ENCODE results near the gene GLB1L. TPM values are rescaled to one million over a fixed set of nuclear protein-coding genes. Genes with fewer than 3 reads are reported as not detected.

Gene GLB1L
- total RNA-seq (1 to 10 TPM; 1.5 to 2.5 TPM), polyA plus RNA-seq (under 1 TPM; 0.26 to 0.68 TPM)

DNA sequence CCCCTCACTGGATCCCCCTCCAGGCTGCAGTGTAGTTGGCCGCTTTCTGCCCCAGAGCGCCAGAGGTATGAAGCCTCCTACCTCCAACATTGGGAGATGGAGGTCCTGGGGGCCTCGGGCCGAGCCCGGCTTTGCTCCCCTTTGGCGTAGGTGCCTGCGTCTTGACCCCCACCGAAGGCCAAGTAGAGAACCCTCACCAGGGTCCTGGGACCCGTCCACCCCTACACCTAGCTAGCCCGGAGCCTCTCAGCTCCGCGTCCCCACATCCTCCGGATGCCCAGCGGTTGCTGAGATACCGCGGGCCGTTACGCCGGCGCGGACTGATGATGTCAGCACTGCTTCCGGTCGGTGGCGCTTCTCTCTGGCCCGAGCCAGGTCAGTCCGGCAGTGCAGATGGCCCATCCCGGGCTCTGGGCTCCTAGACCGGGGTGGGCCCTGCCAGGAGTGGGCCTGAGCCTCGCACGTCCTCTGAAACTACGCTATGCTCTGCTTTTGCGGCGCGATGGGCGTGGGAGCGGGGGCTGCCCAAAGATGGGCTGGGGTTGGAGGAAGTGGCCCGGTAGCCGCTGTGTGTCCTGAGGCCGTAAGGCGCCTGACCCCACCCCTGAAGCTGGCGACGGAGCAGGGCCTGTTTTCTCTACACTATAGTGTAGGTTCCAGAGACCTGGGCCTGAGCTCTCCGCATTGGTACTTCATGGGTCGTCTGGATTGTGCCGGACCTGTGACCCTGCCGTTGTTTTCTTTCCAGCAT lies at the start of gene GLB1L, which contains the start of gene STK16:
Gene GLB1L (minus strand): TSS at position 297 of the 751 bp plus-strand sequence. CDS start 1,871 bp downstream, outside the sequence.
Gene STK16 (plus strand): TSS at position 332 of the 751 bp plus-strand sequence. CDS start 521 bp downstream, outside the sequence.
- intact Hi-C loops (cut with micrococcal nuclease), result loop anchor here (1.0 kb wide), 3 partner anchors 8 to 67 kb away; partner anchors contain the start of genes ANKZF1, ATG9A, RETREG2 and TUBA4A
- no peaks in the 10 kb centered on the region for H3K27me3 Mint-ChIP-seq
- no peaks in the 10 kb centered on the region for H3K27me3 ChIP-seq (ENCODE audit: insufficient read depth, low read length)
- H3K27ac ChIP-seq (ENCODE audit: low read depth, low read length), result peak within 1 kb of the TSS; percentile 94
- H3K9me3 Mint-ChIP-seq, result no peaks in the 10 kb centered on the region
- H3K4me1 Mint-ChIP-seq, result peaks cover 39 to 80% (median 56%) of the 10 kb centered on the region in 4 donors
- peaks cover 59% of the 10 kb centered on the region for H3K4me1 ChIP-seq (ENCODE audit: insufficient read depth, low read length)
- peaks cover 24 to 29% of the 10 kb centered on the region in 2 donors for H3K36me3 Mint-ChIP-seq
- H3K27ac Mint-ChIP-seq, result peak within 1 kb of the TSS; percentile 96 to 99 (median 99)
- peak within 1 kb of the TSS; percentile 85 to 99 (median 94) for H3K4me3 Mint-ChIP-seq
- ChIA-PET POLR2A (ENCODE audit: partially characterized antibody) (interaction anchor here (0.6 to 12.0 kb wide), 18 partner anchors 9 to 574 kb away, joined by 3 to 684 read pairs (median 4); partner anchors contain the start of genes ABCB6, ANKZF1, ATG9A and CNPPD1), CTCF (ENCODE audit: partially characterized antibody) (interaction anchor here (0.6 to 12.8 kb wide), 19 partner anchors 8 to 86 kb away, joined by 3 to 150 read pairs (median 4); partner anchors contain the start of genes ABCB6, ANKZF1, ATG9A and DNAJB2)
- DNase-seq, result peak; percentile 85 to 88 (median 86)
- H3K4me3 ChIP-seq (ENCODE audit: low read length in 2 of 2), result peak within 1 kb of the TSS; percentile 45 to 97
- H3K36me3 ChIP-seq (ENCODE audit: insufficient read depth, low read length), result peaks cover 5% of the 10 kb centered on the region
- no peaks in the 10 kb centered on the region for H3K9me3 ChIP-seq (ENCODE audit: control insufficient read depth in 1 of 2, low read length in 2 of 2)

GRCh38 chr2:219294356-219295351 lies 49.4 kb upstream of the GLB1L start:
- Histone ChIP-seq H3K36me3 (ENCODE audit: insufficient read depth, low read length) (no peaks in the 10 kb centered on the region), H3K27ac (ENCODE audit: low read depth, low read length) (peak overlapping the region; percentile 33), H3K4me3 (ENCODE audit: low read length in 2 of 2) (peak overlapping the region; percentile 11 to 17), H3K27me3 (ENCODE audit: insufficient read depth, low read length) (no peaks in the 10 kb centered on the region), H3K9me3 (ENCODE audit: control insufficient read depth in 1 of 2, low read length in 2 of 2) (no peaks in the 10 kb centered on the region), H3K4me1 (ENCODE audit: insufficient read depth, low read length) (peaks cover 12% of the 10 kb centered on the region)
- Mint-ChIP-seq H3K27ac (peak overlapping the region; percentile 70 to 94 (median 88)), H3K27me3 (peaks cover 4 to 6% of the 10 kb centered on the region in 2 donors), H3K36me3 (no peaks in the 10 kb centered on the region), H3K4me1 (peaks cover 6 to 21% (median 11%) of the 10 kb centered on the region in 4 donors), H3K4me3 (peak overlapping the region; percentile 59 to 84 (median 78)), H3K9me3 (peaks cover 0 to 3% (median 0%) of the 10 kb centered on the region in 8 donors)
- intact Hi-C loops (cut with micrococcal nuclease), result loop anchor here (1.0 to 5.0 kb wide), 7 partner anchors 15 to 134 kb away; partner anchors contain the start of genes ANKZF1, ATG9A, CNPPD1 and DNAJB2
- peak; percentile 84 to 91 (median 88) for DNase-seq
- CTCF ChIA-PET (ENCODE audit: partially characterized antibody), result interaction anchor here (0.6 to 6.6 kb wide), 59 partner anchors 9 to 415 kb away, joined by 3 to 208 read pairs (median 4); partner anchors contain the start of genes ANKZF1, CNPPD1, DNAJB2 and DNPEP
- POLR2A ChIA-PET (ENCODE audit: partially characterized antibody), result interaction anchor here (0.6 to 8.6 kb wide), 21 partner anchors 8 to 414 kb away, joined by 3 to 119 read pairs (median 6); partner anchors contain the start of genes ABCB6, ANKZF1, ATG9A and CNPPD1

GRCh38 chr2:219293736-219294231 lies 48.5 kb upstream of the GLB1L start:
- Histone ChIP-seq H3K9me3 (ENCODE audit: control insufficient read depth in 1 of 2, low read length in 2 of 2) (no peaks in the 10 kb centered on the region), H3K36me3 (ENCODE audit: insufficient read depth, low read length) (no peaks in the 10 kb centered on the region), H3K27ac (ENCODE audit: low read depth, low read length) (no peak overlapping the region), H3K4me1 (ENCODE audit: insufficient read depth, low read length) (peaks cover 12% of the 10 kb centered on the region), H3K4me3 (ENCODE audit: low read length in 2 of 2) (no peak overlapping the region), H3K27me3 (ENCODE audit: insufficient read depth, low read length) (no peaks in the 10 kb centered on the region)
- H3K27ac Mint-ChIP-seq, result peak overlapping the region in 5 of 7 donors; percentile 62 to 94 (median 87)
- CTCF ChIA-PET (ENCODE audit: partially characterized antibody), result interaction anchor here (0.6 to 6.6 kb wide), 16 partner anchors 8 to 236 kb away, joined by 3 to 208 read pairs (median 16); partner anchors contain the start of genes CNPPD1, DNAJB2, GLB1L and NHEJ1
- H3K9me3 Mint-ChIP-seq, result peaks cover 0 to 3% (median 0%) of the 10 kb centered on the region in 8 donors
- peaks cover 0 to 2% of the 10 kb centered on the region in 2 donors for H3K27me3 Mint-ChIP-seq
- no peaks in the 10 kb centered on the region for H3K36me3 Mint-ChIP-seq
- H3K4me1 Mint-ChIP-seq, result peaks cover 6 to 19% (median 10%) of the 10 kb centered on the region in 4 donors
- peak overlapping the region in 5 of 8 donors; percentile 51 to 84 (median 71) for H3K4me3 Mint-ChIP-seq
- no peak for DNase-seq
- intact Hi-C loops (cut with micrococcal nuclease), result loop anchor here (1.0 to 2.0 kb wide), 3 partner anchors 82 to 133 kb away; partner anchors contain the start of genes CNPPD1 and NHEJ1
- POLR2A ChIA-PET (ENCODE audit: partially characterized antibody), result interaction anchor here (0.6 to 8.6 kb wide), 6 partner anchors 10 to 87 kb away, joined by 3 to 119 read pairs (median 34); partner anchors contain the start of genes ANKZF1, ATG9A, DNAJB2 and TUBA4A

DNA sequence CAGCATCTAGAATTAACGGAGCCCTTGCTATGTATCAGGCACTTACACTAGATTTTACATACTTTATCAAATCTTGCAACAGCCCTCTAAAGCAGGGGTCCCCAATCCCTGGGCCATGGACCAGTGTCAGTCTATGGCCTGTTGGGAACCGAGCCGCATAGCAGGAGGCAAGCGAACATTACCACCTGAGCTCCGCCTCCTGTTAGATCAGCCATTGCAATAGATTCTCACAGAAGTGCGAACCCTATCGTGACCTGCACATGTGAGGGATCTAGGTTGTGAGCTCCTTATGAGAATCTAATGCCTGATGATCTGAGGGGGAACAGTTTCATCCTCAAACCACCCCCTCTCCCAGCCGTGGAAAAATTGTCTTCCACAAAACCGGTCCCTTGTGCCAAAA lies 47.4 kb upstream of the GLB1L start:
- Histone ChIP-seq H3K4me3 (ENCODE audit: low read length in 2 of 2) (no peak overlapping the region), H3K9me3 (ENCODE audit: control insufficient read depth in 1 of 2, low read length in 2 of 2) (no peaks in the 10 kb centered on the region), H3K27ac (ENCODE audit: low read depth, low read length) (no peak overlapping the region), H3K27me3 (ENCODE audit: insufficient read depth, low read length) (no peaks in the 10 kb centered on the region), H3K36me3 (ENCODE audit: insufficient read depth, low read length) (no peaks in the 10 kb centered on the region), H3K4me1 (ENCODE audit: insufficient read depth, low read length) (peaks cover 12% of the 10 kb centered on the region)
- DNase-seq, result no peak
- Mint-ChIP-seq H3K27me3 (no peaks in the 10 kb centered on the region), H3K4me1 (peaks cover 6 to 14% (median 7%) of the 10 kb centered on the region in 4 donors), H3K36me3 (peaks cover 0 to 1% of the 10 kb centered on the region in 2 donors), H3K27ac (peak overlapping the region in 1 of 7 donors; percentile 62), H3K4me3 (peak overlapping the region in 3 of 8 donors; percentile 25 to 34 (median 28)), H3K9me3 (peaks cover 0 to 3% (median 0%) of the 10 kb centered on the region in 8 donors)
- ChIA-PET POLR2A (ENCODE audit: partially characterized antibody) (interaction anchor here (4.4 to 8.6 kb wide), 3 partner anchors 13 to 44 kb away, joined by 35 to 119 read pairs (median 68); partner anchors contain the start of genes DNAJB2, TUBA4A and TUBA4B), CTCF (ENCODE audit: partially characterized antibody) (interaction anchor here (0.9 to 6.6 kb wide), 9 partner anchors 10 to 141 kb away, joined by 3 to 208 read pairs (median 6); partner anchors contain the start of genes CNPPD1, DNAJB2, GLB1L and NHEJ1)
- intact Hi-C loops (cut with micrococcal nuclease), result no loop called here

DNA sequence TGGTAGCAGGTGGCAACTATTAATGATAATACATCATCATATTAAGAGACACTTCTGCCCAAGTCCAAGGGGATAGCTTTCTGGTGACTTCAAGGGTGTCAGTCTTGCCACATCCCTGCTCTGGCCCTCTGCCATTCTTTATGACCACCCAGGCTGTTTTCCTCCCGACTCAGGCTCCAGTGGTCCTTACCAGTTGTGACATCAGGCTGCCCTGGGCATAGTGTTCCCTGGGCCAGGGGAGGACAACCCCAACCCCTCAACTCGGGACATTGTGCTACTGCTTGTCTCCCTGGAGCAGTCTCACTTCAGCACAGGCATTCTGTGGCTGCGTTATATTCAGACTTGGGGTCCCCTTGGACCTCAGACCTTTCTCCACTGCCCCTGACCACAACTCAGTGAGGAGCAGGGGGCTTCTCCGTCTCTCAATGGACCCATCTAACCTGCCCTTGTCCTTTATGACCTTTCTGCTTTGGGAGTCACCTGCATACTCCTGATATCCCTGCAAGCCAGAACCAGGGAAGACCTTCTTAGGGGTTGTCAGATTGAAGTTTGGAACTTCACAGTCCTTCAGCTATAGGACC lies 46.8 kb upstream of the GLB1L start:
- H3K27ac Mint-ChIP-seq, result peak overlapping the region in 1 of 7 donors; percentile 37
- DNase-seq, result no peak
- no peak overlapping the region for H3K4me3 Mint-ChIP-seq
- no peaks in the 10 kb centered on the region for H3K27me3 Mint-ChIP-seq
- no peak overlapping the region for H3K27ac ChIP-seq (ENCODE audit: low read depth, low read length)
- H3K9me3 Mint-ChIP-seq, result peaks cover 0 to 3% (median 0%) of the 10 kb centered on the region in 8 donors
- CTCF ChIA-PET (ENCODE audit: partially characterized antibody), result interaction anchor here (0.9 to 6.6 kb wide), 9 partner anchors 8 to 140 kb away, joined by 3 to 208 read pairs (median 5); partner anchors contain the start of genes DNAJB2, GLB1L, STK16 and TUBA4A
- no peak overlapping the region for H3K4me3 ChIP-seq (ENCODE audit: low read length in 2 of 2)
- H3K4me1 ChIP-seq (ENCODE audit: insufficient read depth, low read length), result peaks cover 12% of the 10 kb centered on the region
- POLR2A ChIA-PET (ENCODE audit: partially characterized antibody), result interaction anchor here (0.9 to 8.6 kb wide), 4 partner anchors 13 to 86 kb away, joined by 5 to 119 read pairs (median 52); partner anchors contain the start of genes DNAJB2, TUBA4A and TUBA4B
- no peaks in the 10 kb centered on the region for H3K27me3 ChIP-seq (ENCODE audit: insufficient read depth, low read length)
- no peaks in the 10 kb centered on the region for H3K36me3 ChIP-seq (ENCODE audit: insufficient read depth, low read length)
- intact Hi-C loops (cut with micrococcal nuclease), result no loop called here
- H3K4me1 Mint-ChIP-seq, result peaks cover 6 to 12% (median 7%) of the 10 kb centered on the region in 4 donors
- no peaks in the 10 kb centered on the region for H3K9me3 ChIP-seq (ENCODE audit: control insufficient read depth in 1 of 2, low read length in 2 of 2)
- H3K36me3 Mint-ChIP-seq, result peaks cover 0 to 1% of the 10 kb centered on the region in 2 donors

Data from CD4-positive, alpha-beta memory T cell (primary cell).